Measurements from ENCODE around the gene ALOX15B.
A peak's percentile ranks its signal among the peaks of the same experiment; 100 is the strongest.

The ALOX15B gene

DNA sequence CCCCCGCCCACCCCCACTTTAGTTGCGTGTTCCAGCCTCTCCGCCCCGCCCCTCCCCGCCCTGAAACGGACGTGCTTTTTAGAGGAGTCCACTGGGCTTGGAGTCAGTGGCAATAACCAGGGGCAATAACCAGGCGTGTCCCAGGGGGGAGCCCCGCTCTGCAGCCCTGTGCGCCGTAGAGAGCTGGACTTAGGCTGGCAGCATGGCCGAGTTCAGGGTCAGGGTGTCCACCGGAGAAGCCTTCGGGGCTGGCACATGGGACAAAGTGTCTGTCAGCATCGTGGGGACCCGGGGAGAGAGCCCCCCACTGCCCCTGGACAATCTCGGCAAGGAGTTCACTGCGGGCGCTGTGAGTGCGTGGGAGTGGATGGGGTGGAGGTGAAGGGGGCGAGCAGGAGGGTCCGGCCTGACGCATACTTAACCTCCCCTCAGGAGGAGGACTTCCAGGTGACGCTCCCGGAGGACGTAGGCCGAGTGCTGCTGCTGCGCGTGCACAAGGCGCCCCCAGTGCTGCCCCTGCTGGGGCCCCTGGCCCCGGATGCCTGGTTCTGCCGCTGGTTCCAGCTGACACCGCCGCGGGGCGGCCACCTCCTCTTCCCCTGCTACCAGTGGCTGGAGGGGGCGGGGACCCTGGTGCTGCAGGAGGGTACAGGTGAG lies at the start of gene ALOX15B:
ALOX15B (plus strand) TSS at position 106 of the 657 bp plus-strand sequence; CDS start at position 203, 97 bp downstream.
- no peak for DNase-seq

DNA sequence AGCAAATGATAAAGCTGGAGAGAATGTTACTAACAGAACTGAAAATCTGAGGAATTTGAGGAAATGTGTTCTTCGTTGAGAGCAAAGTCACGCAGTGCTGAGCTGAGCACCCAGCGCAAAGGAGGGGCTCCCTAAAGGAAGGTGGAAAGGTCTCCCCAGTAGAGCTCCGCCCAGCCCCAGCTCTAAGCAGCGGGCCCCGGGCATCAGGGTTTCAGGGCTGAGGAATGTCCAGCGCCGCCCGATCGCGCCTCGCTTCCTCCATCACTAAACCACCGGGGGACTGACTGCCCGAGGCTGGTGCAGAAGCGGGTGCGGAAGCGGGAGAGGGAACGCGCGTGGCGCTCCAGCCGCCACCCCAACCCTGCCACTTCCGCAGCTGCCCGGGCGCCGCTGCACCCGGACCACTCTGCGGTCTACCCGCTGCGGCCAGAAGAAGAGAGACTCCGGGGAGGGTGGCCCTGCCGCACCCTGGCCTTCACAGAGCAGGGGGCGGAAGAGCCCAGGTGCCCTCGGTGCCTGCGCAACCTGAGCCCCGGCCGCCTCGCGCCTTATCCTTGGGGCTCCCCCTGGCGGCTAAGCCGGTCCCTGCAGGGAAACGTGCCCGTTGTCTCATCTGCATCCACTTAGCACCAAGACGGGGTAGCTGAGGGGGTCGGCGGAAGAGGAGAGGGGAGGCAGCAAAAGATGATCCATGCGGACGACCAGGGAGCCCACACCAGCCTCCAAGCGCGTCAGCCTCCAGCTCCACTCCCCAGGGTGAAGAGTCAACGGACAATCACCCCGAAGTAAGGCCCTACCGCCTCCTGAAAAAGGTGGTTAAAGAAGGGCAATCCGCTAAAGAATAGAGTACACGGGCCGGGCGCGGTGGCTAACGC lies 48.8 kb upstream of the ALOX15B start:
- peak; percentile 100 for DNase-seq

DNA sequence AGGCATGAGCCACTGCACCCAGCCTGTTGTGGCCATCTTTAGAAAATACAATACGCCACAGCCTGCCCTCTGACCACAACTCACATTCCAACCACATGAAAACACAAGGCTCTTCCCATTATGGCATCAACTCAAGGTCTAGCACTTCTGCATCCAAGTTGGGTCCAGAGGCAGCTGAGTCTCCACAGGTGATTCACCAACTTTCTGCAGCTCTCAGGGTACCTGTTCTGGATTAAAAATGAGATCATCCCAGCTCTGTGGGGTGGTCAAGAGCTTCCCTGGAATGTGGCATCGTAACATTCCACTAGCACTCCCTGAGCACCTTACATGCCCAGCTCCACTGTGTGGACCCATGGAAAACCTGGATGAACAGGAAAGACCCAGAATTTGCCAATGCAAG lies 46.3 kb upstream of the ALOX15B start:
- no peak for DNase-seq

DNA sequence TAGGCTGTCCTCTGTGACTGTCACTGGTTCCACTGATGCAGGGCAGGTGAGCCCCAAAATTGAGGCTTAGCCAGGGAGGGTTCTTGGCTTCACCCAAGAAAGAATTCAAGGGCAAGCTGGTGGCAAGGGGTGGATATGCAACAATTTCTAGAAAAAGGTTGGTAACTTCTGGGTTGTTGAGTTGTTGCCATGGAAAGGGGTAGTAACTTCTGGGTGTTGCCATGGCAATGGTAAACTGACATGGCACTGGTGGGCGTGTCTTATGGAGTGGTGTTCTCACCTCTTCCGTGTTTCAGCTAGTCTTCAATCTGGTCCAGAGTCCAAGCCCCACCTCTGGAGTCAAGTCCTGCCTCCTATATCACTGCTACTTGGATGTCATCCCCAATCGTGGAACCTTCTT lies 45.9 kb upstream of the ALOX15B start:
- no peak for DNase-seq

GRCh38 chr17:7993972-7994589 lies 44.8 kb upstream of the ALOX15B start:
- DNase-seq = no peak

- DNase-seq = no peak
Observed at GRCh38 chr17:7995724-7996123, 43.1 kb upstream of the ALOX15B start.

DNA sequence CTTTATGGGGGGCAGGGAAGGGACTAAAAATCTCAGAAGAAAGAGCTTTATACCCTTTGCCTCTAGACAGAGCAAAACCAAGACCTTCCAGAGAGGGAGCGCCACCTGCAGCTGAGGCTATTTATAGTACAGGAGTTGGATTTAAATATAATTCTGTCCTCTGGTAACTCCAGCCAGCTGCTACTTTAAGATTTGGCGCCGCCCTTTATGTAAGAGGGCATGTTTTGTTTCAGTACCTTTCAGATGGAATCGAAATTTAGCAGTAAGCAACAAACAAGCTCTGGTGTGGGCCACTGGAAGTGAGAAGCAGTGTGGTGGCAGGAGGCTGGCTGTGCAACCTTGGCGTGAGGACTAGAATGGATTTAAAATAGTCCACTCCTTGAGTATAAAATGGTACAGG lies 41.7 kb upstream of the ALOX15B start:
- no peak for DNase-seq

DNA sequence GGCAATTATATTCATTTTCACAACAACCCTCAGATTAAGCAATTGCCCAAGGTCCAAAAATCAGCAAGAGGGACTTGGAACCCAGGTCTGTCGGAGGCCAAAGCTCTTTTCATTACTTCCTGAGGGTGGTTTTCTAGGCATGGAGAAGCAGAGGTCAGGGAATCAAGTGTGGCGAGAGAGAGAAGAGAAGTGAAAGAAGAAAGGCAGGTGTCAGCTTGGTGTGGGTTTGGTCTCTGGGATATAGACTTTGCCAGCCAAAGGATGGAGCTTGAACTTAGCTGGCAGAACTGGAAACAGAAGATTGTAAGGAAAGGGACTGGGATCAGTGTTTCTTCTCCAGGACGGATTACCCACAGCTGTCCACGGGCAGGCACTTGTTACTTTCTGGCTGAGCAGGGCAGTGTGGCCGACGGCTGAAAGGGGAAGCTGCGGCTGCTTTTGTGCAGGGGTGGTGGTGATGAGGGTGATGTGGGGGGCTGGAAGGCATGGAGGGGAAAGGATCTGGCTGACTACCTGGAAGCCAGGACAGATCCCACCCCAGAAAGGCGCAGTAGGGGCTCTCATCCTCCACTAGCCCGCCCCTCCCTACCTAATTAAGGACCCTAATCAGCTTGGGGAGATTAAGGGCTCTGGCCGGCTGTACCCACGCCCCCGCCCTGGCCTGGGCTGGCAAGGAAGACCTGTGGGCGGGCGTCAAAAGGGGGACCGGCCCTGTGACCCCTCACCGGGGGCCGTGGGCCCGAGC lies 36.7 kb upstream of the ALOX15B start, which contains the start of gene GUCY2D:
GUCY2D (plus strand) TSS at position 640 of the 745 bp plus-strand sequence. CDS start 433 bp downstream, outside the sequence.
- DNase-seq = no peak

- DNase-seq = no peak
Observed at GRCh38 chr17:8002721-8003593, 35.9 kb upstream of the ALOX15B start.

GRCh38 chr17:8003594-8004181 lies 35.2 kb upstream of the ALOX15B start:
- DNase-seq = no peak

- no peak for DNase-seq
Observed at GRCh38 chr17:8004899-8005298, 34.0 kb upstream of the ALOX15B start.

GRCh38 chr17:8005357-8005756 lies 33.5 kb upstream of the ALOX15B start:
- DNase-seq = no peak

DNA sequence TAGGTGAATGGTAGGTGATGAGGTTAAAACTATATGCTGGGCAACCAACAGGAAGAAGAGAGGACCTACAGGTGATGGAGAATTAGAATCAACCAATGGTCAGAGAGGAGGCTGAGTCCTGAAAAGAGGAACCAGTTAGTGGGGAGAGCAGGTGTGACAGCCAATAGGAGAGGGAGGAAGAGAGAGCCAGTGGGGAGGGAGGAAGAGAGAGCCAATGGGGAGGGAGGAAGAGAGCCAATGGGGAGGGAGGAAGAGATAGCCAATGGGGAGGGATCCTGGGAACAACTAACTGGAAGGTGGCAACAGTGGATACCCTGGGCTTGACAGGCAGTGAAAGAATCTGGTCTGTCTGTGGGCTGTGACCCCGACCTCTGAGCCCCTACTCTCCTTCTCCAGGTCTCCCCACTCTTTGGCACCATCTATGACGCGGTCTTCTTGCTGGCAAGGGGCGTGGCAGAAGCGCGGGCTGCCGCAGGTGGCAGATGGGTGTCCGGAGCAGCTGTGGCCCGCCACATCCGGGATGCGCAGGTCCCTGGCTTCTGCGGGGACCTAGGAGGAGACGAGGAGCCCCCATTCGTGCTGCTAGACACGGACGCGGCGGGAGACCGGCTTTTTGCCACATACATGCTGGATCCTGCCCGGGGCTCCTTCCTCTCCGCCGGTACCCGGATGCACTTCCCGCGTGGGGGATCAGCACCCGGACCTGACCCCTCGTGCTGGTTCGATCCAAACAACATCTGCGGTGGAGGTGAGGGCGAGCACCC lies 32.7 kb upstream of the ALOX15B start:
- DNase-seq = no peak

GRCh38 chr17:8006836-8007680 lies 31.8 kb upstream of the ALOX15B start:
- no peak for DNase-seq

DNA sequence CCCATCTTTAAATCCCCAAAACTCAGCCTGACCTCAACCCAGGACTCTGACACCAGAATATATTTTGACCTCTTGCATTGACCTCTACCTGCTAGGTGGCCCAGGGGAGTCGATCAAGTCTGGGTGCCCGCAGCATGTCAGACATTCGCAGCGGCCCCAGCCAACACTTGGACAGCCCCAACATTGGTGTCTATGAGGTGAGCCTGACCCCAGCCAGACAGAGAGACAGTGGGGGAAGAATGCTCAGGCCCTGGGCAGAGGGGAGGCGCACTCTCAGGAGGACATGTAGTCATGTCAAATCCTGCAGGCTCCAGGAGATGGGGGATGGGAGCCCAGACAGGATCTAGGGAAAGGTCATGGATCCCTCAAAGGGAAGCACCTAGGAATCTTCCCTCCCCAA lies 31.0 kb upstream of the ALOX15B start:
- DNase-seq = no peak

DNA sequence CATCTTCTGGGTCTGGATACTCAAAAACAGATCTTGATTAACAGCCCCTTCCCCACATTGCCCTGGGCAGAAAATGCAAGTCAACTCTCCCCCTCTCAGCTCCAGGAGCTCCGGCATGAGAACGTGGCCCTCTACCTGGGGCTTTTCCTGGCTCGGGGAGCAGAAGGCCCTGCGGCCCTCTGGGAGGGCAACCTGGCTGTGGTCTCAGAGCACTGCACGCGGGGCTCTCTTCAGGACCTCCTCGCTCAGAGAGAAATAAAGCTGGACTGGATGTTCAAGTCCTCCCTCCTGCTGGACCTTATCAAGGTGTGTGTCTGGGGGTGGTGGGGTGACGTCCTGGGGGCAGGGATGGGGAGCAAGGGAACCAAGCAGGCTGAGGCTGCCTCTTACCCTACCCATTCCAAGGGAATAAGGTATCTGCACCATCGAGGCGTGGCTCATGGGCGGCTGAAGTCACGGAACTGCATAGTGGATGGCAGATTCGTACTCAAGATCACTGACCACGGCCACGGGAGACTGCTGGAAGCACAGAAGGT lies 26.7 kb upstream of the ALOX15B start:
- DNase-seq = no peak

- DNase-seq = no peak
Observed at GRCh38 chr17:8012996-8013640, 25.7 kb upstream of the ALOX15B start.

GRCh38 chr17:8013731-8014557 lies 24.9 kb upstream of the ALOX15B start:
- no peak for DNase-seq

All from activated CD8-positive, alpha-beta memory T cell treated with anti-CD3 and anti-CD28 coated beads, Interleukin-2, amount 50 U/mL, for 48 hours (primary cell).